ENCODE measurements around the gene TYRP1. TPM values are rescaled to one million over a fixed set of nuclear protein-coding genes. Genes with fewer than 3 reads are reported as not detected.

The TYRP1 gene
- total RNA-seq, 1 experiment from 2014 or later = 0.15 TPM

- Histone ChIP-seq H3K4me1 (ENCODE audit: low read length) (no peaks in the 10 kb centered on the region), H3K79me2 (ENCODE audit: low read length) (no peaks in the 10 kb centered on the region), H3K9me3 (ENCODE audit: low read length) (peaks cover 8% of the 10 kb centered on the region; the same call in 1 of the 2 replicates), H3K4me2 (ENCODE audit: low read depth, low read length, poor library complexity, severe bottlenecking) (no peak overlapping the region), H3K9ac (ENCODE audit: low read length) (no peak overlapping the region), H3K4me3 (ENCODE audit: low read length) (no peak overlapping the region), H2AFZ (ENCODE audit: low read length) (no peak overlapping the region), H3K27me3 (ENCODE audit: low read length) (no peaks in the 10 kb centered on the region), H3K36me3 (ENCODE audit: insufficient read depth, low read length) (no peaks in the 10 kb centered on the region), H3K9me2 (replicated peaks; ENCODE audit: insufficient read depth, low read length) (no peaks in the 10 kb centered on the region), H3K27ac (ENCODE audit: low read length) (no peak overlapping the region), H4K20me1 (ENCODE audit: insufficient read depth, low read depth, low read length) (no peaks in the 10 kb centered on the region)
- no peak for DNase-seq
Measured at GRCh38 chr9:12680757-12681156, 12.4 kb upstream of the TYRP1 start.

- no peak overlapping the region for H3K4me2 ChIP-seq (ENCODE audit: low read depth, low read length, poor library complexity, severe bottlenecking)
- no peaks in the 10 kb centered on the region for H3K9me2 ChIP-seq (replicated peaks; ENCODE audit: insufficient read depth, low read length)
- no peaks in the 10 kb centered on the region for H3K4me1 ChIP-seq (ENCODE audit: low read length)
- no peaks in the 10 kb centered on the region for H3K27me3 ChIP-seq (ENCODE audit: low read length)
- H2AFZ ChIP-seq (ENCODE audit: low read length) = no peak overlapping the region
- H3K79me2 ChIP-seq (ENCODE audit: low read length) = no peaks in the 10 kb centered on the region
- H3K9me3 ChIP-seq (ENCODE audit: low read length) = no peaks in the 10 kb centered on the region; the same call in 1 of the 2 replicates
- H4K20me1 ChIP-seq (ENCODE audit: insufficient read depth, low read depth, low read length) = no peaks in the 10 kb centered on the region
- H3K9ac ChIP-seq (ENCODE audit: low read length) = no peak overlapping the region
- H3K36me3 ChIP-seq (ENCODE audit: insufficient read depth, low read length) = no peaks in the 10 kb centered on the region
- no peak overlapping the region for H3K4me3 ChIP-seq (ENCODE audit: low read length)
- no peak overlapping the region for H3K27ac ChIP-seq (ENCODE audit: low read length)
- no peak for DNase-seq
Measured at GRCh38 chr9:12681620-12682019, 11.6 kb upstream of the TYRP1 start.

- no peaks in the 10 kb centered on the region for H3K79me2 ChIP-seq (ENCODE audit: low read length)
- no peaks in the 10 kb centered on the region for H3K27me3 ChIP-seq (ENCODE audit: low read length)
- no peaks in the 10 kb centered on the region; the same call in 1 of the 2 replicates for H3K9me3 ChIP-seq (ENCODE audit: low read length)
- H3K9me2 ChIP-seq (replicated peaks; ENCODE audit: insufficient read depth, low read length) = no peaks in the 10 kb centered on the region
- H3K4me1 ChIP-seq (ENCODE audit: low read length) = no peaks in the 10 kb centered on the region
- no peaks in the 10 kb centered on the region for H3K36me3 ChIP-seq (ENCODE audit: insufficient read depth, low read length)
- no peak overlapping the region for H3K4me2 ChIP-seq (ENCODE audit: low read depth, low read length, poor library complexity, severe bottlenecking)
- DNase-seq = no peak
- no peak overlapping the region for H3K4me3 ChIP-seq (ENCODE audit: low read length)
- no peak overlapping the region for H3K9ac ChIP-seq (ENCODE audit: low read length)
- no peak overlapping the region for H3K27ac ChIP-seq (ENCODE audit: low read length)
- H2AFZ ChIP-seq (ENCODE audit: low read length) = no peak overlapping the region
- H4K20me1 ChIP-seq (ENCODE audit: insufficient read depth, low read depth, low read length) = no peaks in the 10 kb centered on the region
Measured at GRCh38 chr9:12684974-12685373, 8.2 kb upstream of the TYRP1 start.

GRCh38 chr9:12689233-12689632, 4.0 kb upstream of the TYRP1 start:
- no peaks in the 10 kb centered on the region for H4K20me1 ChIP-seq (ENCODE audit: insufficient read depth, low read depth, low read length)

GRCh38 chr9:12694013-12694412, 828 bp downstream of the TYRP1 start:
- H3K36me3 ChIP-seq (ENCODE audit: insufficient read depth, low read length) = no peaks in the 10 kb centered on the region
- no peaks in the 10 kb centered on the region for H3K9me2 ChIP-seq (replicated peaks; ENCODE audit: insufficient read depth, low read length)
- H3K4me3 ChIP-seq (ENCODE audit: low read length) = no peak overlapping the region
- no peaks in the 10 kb centered on the region for H3K79me2 ChIP-seq (ENCODE audit: low read length)
- no peaks in the 10 kb centered on the region for H3K9me3 ChIP-seq (ENCODE audit: low read length)
- H3K4me2 ChIP-seq (ENCODE audit: low read depth, low read length, poor library complexity, severe bottlenecking) = no peak overlapping the region
- no peaks in the 10 kb centered on the region for H3K27me3 ChIP-seq (ENCODE audit: low read length)
- H2AFZ ChIP-seq (ENCODE audit: low read length) = no peak overlapping the region
- DNase-seq = no peak
- H3K27ac ChIP-seq (ENCODE audit: low read length) = no peak overlapping the region
- H4K20me1 ChIP-seq (ENCODE audit: insufficient read depth, low read depth, low read length) = no peaks in the 10 kb centered on the region
- no peak overlapping the region for H3K9ac ChIP-seq (ENCODE audit: low read length)
- no peaks in the 10 kb centered on the region for H3K4me1 ChIP-seq (ENCODE audit: low read length)

More at GRCh38 chr9:12689233-12689632, 4.0 kb upstream of the TYRP1 start:
- H3K9ac ChIP-seq (ENCODE audit: low read length) = no peak overlapping the region
- no peak overlapping the region for H3K27ac ChIP-seq (ENCODE audit: low read length)
- H3K4me2 ChIP-seq (ENCODE audit: low read depth, low read length, poor library complexity, severe bottlenecking) = no peak overlapping the region
- no peaks in the 10 kb centered on the region for H3K79me2 ChIP-seq (ENCODE audit: low read length)
- no peak for DNase-seq
- H3K9me3 ChIP-seq (ENCODE audit: low read length) = no peaks in the 10 kb centered on the region; the same call in 1 of the 2 replicates
- H3K4me1 ChIP-seq (ENCODE audit: low read length) = no peaks in the 10 kb centered on the region
- H3K4me3 ChIP-seq (ENCODE audit: low read length) = no peak overlapping the region
- H2AFZ ChIP-seq (ENCODE audit: low read length) = no peak overlapping the region
- H3K27me3 ChIP-seq (ENCODE audit: low read length) = no peaks in the 10 kb centered on the region
- no peaks in the 10 kb centered on the region for H3K9me2 ChIP-seq (replicated peaks; ENCODE audit: insufficient read depth, low read length)
- H3K36me3 ChIP-seq (ENCODE audit: insufficient read depth, low read length) = no peaks in the 10 kb centered on the region

- no peaks in the 10 kb centered on the region for H3K9me3 ChIP-seq (ENCODE audit: low read length)
Measured at GRCh38 chr9:12695474-12695873, 2.3 kb downstream of the TYRP1 start.

GRCh38 chr9:12696931-12697622, 3.9 kb downstream of the TYRP1 start:
- no peaks in the 10 kb centered on the region for H3K4me1 ChIP-seq (ENCODE audit: low read length)
- H3K4me3 ChIP-seq (ENCODE audit: low read length) = no peak overlapping the region
- no peaks in the 10 kb centered on the region; the same call in 1 of the 2 replicates for H3K9me3 ChIP-seq (ENCODE audit: low read length)
- no peak for DNase-seq
- H3K36me3 ChIP-seq (ENCODE audit: insufficient read depth, low read length) = no peaks in the 10 kb centered on the region
- no peaks in the 10 kb centered on the region for H4K20me1 ChIP-seq (ENCODE audit: insufficient read depth, low read depth, low read length)
- H3K4me2 ChIP-seq (ENCODE audit: low read depth, low read length, poor library complexity, severe bottlenecking) = no peak overlapping the region
- no peak overlapping the region for H3K9ac ChIP-seq (ENCODE audit: low read length)
- no peak overlapping the region for H2AFZ ChIP-seq (ENCODE audit: low read length)
- no peaks in the 10 kb centered on the region for H3K9me2 ChIP-seq (replicated peaks; ENCODE audit: insufficient read depth, low read length)
- no peaks in the 10 kb centered on the region for H3K27me3 ChIP-seq (ENCODE audit: low read length)
- H3K27ac ChIP-seq (ENCODE audit: low read length) = no peak overlapping the region
- H3K79me2 ChIP-seq (ENCODE audit: low read length) = no peaks in the 10 kb centered on the region

More at GRCh38 chr9:12695474-12695873, 2.3 kb downstream of the TYRP1 start:
- Histone ChIP-seq H3K27me3 (ENCODE audit: low read length) (no peaks in the 10 kb centered on the region), H3K9ac (ENCODE audit: low read length) (no peak overlapping the region), H4K20me1 (ENCODE audit: insufficient read depth, low read depth, low read length) (no peaks in the 10 kb centered on the region), H3K4me3 (ENCODE audit: low read length) (no peak overlapping the region), H3K27ac (ENCODE audit: low read length) (no peak overlapping the region), H3K9me2 (replicated peaks; ENCODE audit: insufficient read depth, low read length) (no peaks in the 10 kb centered on the region), H3K79me2 (ENCODE audit: low read length) (no peaks in the 10 kb centered on the region), H3K4me2 (ENCODE audit: low read depth, low read length, poor library complexity, severe bottlenecking) (no peak overlapping the region), H3K4me1 (ENCODE audit: low read length) (no peaks in the 10 kb centered on the region), H2AFZ (ENCODE audit: low read length) (no peak overlapping the region), H3K36me3 (ENCODE audit: insufficient read depth, low read length) (no peaks in the 10 kb centered on the region)
- no peak for DNase-seq

- no peak overlapping the region for H2AFZ ChIP-seq (ENCODE audit: low read length)
- H3K4me2 ChIP-seq (ENCODE audit: low read depth, low read length, poor library complexity, severe bottlenecking) = no peak overlapping the region
- H3K27me3 ChIP-seq (ENCODE audit: low read length) = no peaks in the 10 kb centered on the region
- H3K9me3 ChIP-seq (ENCODE audit: low read length) = no peaks in the 10 kb centered on the region; the same call in 1 of the 2 replicates
- no peaks in the 10 kb centered on the region for H3K9me2 ChIP-seq (replicated peaks; ENCODE audit: insufficient read depth, low read length)
- no peaks in the 10 kb centered on the region for H4K20me1 ChIP-seq (ENCODE audit: insufficient read depth, low read depth, low read length)
- no peaks in the 10 kb centered on the region for H3K79me2 ChIP-seq (ENCODE audit: low read length)
- H3K27ac ChIP-seq (ENCODE audit: low read length) = no peak overlapping the region
- DNase-seq = no peak
- no peak overlapping the region for H3K4me3 ChIP-seq (ENCODE audit: low read length)
- H3K4me1 ChIP-seq (ENCODE audit: low read length) = no peaks in the 10 kb centered on the region
- H3K9ac ChIP-seq (ENCODE audit: low read length) = no peak overlapping the region
- no peaks in the 10 kb centered on the region for H3K36me3 ChIP-seq (ENCODE audit: insufficient read depth, low read length)
Measured at GRCh38 chr9:12697719-12698118, 4.5 kb downstream of the TYRP1 start.

All from Karpas-422 (cell line).